HG02763 (cell line): ENCODE data around the gene ISOC1.

Source experiments
- ATAC-seq: cut with Tn5 transposase; IDR thresholded peaks from one replicate; pipeline ENCODE4 v1.9.1; 2021; ENCODE audit warnings: mild to moderate bottlenecking, moderate library complexity; ENCODE audit not compliant: unreplicated experiment

Gene ISOC1

DNA sequence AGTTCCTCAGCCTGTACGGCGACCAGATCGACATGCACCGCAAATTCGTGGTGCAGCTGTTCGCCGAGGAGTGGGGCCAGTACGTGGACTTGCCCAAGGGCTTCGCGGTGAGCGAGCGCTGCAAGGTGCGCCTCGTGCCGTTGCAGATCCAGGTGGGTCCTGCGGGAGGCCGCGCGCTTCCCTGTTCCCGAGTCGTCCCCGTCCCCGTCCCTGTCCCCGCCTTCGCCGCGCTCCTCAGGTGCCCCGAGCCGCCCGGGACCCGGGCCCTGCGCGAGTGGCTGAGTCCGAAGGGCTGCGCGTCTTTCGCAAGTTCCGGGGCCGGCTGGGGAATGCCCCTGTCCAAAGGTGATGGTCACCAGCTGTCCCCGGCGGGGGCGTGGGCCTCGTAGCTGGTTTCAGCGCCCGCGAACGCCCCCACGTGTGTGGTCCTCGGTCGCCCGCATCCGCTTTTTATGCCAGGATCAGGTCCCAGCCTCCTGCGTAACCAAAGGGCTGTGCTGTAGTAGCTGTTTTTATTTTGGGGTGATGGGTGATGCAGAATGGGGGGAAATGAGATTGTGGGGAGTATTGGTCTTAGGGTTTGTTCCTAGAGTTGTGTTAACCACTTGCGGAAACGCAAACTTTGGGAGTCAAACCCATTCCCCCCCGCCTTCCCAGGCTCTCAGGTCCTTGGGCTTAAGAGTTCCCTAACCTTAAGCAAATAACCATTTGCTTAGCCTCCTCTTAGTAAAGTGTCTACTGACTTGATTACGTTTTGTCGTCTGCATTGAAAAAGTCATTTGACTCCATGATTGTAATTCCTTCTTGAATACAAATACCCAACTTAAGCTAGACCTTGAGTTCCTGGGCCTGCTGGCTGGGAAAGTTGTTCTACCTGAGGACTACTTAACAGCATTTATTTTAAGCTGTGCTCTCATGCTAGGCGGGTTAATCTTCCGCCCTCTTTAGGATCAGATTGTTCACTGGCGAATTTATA lies 663 bp downstream of the ISOC1 start:
- peak; percentile 43 for ATAC-seq

DNA sequence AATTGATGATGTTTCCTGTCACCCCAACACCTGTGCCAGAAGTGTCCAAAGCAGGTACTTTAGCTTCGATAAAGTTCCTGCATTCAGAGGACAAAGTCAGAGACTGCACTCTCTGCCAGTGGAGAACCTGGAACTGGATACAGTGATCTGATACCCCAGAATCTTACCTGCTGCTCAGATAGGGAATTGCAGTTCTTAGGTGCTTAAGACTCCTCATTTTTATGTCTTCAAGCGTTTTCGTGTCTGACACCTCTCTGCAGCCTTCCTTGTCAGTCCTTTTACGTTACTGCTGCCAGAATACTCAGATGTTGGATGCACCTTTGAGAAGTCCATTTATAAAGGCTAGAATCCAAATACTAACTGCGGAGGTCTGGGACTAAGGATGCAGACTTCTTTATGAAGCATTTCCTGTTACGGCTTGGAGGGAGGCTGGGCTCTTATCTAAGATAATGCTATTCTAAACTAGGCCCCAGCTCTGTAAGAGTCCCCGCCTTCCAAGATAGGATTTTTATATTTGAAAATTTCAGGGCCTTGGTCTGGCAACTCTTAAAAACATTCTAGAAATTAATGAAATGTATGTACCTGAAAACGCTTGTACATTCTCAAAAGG lies 1.9 kb downstream of the ISOC1 start:
- no peak for ATAC-seq

DNA sequence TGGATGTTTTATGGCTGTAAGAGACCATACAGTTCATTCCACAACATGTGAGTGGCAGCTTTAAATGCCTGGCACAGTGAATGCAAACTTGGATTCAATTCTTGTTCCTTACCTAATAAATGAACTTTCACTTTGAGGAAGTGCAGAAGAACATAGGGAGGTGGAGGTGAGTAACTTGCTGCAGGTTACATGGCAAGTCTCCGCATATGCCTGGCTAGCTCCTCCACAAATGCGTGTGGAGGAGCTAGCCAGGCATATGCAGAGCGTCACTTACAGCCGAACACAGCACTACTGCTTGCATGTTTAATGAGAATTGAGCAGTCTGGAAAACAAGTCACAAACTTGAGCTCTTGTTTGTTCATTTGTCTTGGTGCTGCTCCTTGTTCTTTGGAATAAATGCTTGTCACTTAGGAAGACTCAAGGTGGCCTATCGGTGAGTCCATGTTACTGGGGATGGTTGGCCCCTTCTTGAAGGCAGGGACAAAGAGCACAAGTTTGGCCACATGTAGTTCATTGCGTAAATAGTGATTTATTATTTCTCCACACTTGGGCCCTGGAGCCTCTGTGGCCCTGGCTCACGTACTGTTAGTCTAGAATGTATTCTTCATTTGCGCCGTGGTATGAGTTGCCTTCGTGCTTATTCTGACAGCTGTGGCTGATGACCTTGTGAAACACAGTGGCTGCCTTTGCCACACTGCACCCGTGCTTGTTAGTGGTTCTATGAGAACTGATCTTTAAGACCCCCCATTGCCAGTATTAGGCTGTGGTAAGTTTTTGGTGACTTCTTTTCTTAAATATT lies 3.1 kb downstream of the ISOC1 start:
- no peak for ATAC-seq

DNA sequence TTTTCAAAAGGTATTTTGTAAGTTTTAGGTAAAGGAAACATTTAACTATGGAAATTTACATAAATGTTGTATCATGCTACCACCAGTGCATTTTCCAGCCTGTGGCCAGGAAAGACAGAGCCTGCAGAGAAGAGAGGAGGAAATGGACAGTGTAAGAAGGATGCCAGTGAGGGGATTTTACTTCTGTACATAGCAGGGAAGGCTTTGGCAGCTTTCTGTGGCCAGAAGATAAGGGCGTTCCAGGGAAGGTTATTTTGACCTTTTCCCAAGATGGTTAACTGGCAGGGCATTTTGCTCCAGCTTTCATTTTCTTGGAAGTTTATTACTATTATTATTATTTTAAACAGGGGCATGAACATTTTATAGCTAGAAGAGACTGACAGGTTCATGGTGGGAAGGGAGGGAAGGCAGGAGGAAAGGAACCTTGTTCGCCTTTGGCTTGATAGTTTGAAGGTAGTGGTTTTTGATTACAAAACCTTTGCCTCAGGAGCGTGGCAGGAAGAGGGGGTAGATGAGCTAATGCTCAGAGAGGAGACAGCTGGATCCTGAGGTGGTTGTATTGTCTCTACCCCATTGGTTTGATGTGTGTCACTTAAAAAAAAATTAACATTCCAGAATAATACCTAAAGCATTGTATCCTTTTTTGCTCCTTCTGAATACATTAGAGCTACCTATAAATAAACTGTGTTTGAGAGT lies 4.1 kb downstream of the ISOC1 start:
- no peak for ATAC-seq

DNA sequence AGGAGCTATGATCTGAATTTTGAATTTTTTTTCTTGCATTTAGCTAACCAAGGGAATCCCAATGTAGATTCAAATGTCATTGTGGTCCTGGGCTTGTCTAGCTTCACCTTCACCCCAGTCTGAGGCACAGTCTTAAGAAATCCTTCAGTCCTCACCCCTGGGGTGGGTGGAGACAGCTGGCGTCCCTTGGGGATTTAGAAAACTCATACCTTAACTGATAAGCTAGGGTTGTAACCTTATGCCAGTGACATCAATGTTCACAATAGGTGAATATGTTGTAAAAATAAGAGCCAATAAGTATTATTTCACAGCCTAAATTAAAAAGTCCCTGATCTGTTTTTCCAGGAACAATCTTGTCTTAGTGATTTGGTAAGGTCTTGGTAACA lies 4.6 kb downstream of the ISOC1 start:
- no peak for ATAC-seq

DNA sequence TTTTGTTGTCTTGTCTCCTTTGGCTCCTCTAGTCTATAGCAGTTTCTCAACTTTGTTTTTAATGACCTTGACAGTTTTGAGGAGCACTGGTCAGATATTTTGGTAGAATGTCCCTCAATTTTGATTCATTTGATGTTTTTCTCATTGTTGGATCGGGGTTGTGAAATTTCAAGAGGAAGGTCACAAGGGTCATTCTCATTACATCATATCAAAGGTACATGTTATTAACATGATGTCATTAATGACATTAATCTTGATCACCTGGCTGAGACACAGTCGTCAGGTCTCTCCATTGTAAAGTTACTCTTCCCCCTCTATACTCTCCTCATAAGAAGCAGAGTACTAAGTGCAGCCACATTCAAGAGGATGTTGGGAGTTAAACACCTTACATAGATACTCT lies 7.2 kb downstream of the ISOC1 start:
- no peak for ATAC-seq

DNA sequence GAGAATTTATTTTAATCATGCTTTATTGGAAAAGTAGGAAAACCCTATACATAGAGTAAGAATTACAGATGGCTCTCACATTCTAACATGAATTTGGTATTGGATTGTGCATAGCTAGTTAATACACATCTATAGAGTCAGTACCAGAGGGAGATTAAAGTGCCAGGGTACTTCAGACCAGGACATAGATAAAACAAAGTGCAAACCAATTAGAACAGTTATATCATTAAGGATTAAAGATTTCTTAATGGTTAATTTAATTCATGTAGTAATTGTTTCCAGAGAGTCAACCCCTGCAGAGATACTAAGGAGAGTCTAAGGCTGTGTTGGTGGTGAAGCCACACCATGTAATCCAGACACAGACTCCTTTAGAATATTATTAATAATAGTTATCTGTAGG lies 8.8 kb downstream of the ISOC1 start:
- no peak for ATAC-seq

DNA sequence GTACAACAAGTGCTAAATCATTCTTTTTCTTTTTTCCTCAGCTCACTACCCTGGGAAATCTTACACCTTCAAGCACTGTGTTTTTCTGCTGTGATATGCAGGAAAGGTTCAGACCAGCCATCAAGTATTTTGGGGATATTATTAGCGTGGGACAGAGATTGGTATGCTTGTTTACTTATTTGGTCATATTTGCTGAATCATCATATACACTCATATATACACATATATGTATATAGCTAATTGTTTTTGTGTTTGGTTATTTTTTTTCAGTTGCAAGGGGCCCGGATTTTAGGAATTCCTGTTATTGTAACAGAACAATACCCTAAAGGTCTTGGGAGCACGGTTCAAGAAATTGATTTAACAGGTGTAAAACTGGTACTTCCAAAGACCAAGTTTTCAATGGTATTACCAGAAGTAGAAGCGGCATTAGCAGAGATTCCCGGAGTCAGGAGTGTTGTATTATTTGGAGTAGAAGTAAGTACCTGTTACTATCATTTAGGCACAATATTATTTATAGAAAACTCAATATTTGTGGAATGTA lies 10.4 kb downstream of the ISOC1 start:
- no peak for ATAC-seq

DNA sequence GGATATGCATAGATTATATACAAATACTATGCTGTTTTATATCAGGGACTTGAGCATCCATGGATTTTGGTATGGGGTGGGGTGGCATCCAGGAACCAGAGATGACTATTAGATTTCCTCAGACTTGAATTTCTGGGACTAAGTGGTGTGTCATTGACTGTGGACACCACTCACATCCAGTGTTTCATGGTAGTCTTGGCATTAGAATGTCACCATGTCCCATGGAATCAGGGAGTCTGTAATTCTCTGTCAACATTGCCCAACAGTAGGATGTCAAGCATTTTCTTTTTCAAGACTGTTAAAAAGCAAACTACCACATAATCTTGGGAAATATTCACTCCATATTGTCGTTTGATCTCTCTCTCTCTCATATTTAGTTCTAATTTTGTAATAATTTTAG lies 13.1 kb downstream of the ISOC1 start:
- ATAC-seq = no peak

DNA sequence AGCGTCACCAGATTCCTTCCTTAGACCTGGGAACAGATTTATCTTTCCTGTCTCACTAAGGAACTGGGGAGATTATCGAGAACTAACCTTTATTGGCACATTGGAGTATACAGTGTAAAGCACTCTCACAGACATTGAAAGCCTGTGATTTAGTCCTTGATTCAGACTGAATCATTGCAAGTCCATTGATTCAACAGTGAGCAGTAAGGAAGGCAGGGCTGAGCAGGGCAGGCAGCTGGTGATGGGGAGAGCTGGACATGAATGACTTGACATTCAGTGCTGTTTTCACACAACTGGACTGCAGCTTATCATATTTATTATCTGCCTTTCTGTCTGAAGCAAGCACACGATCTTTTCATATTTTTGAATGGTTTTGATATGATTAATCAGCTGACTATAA lies 16.2 kb downstream of the ISOC1 start:
- no peak for ATAC-seq

DNA sequence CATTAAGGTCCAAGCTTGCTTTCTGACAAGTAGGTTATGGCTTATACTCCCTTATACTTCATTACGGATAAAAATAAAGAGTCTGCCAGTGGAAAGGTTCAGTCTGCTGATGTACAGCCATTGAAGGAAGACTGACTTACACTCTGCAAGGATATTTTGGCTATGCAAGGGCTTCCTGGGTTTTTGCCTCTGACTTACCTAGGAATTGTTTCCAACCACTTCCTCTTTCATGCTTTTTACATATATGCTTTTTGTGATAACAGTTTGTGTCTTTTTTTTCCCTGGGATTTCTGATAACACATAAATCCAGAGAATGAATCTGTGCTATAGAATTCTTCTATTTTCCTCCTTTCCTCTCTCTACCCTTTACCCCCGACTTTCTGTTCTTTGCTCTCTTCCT lies 16.8 kb downstream of the ISOC1 start:
- no peak for ATAC-seq

DNA sequence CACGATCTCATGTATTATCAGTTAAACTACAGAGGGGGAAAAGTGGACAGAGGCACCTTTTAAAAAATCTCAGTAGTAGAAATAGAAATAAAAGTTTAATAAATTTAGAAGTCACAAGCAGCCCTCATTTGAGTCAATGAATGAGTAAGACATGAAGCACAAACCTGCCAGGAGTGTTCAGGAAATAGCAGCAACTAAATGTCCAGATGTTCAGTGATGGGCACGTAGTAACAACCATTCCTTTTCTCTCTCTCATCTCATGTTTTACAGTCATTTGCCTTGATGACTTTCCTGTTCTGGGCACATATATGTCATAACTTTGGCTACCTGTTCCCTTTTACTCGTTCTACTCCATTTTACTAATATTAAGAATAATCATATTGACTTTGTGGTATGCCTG lies 17.7 kb downstream of the ISOC1 start:
- no peak for ATAC-seq

DNA sequence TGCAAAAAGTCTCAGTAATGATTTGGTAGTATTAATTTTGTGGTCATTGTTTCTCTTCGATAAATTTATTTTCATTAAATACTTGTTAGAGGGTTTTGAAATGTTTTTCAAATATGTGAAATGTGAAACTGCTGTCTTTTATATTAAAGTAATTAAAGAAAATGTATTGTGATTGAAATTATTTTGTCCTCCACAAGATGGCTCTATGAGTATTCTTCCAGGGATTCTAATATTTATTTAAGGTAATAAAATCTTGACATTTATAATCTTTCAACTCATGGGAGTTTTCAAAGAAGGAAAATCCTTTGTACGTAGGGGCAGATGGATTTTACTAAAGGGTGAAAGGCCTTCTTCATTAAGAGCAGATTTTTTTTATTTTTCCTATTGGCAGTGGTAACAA lies 19.3 kb downstream of the ISOC1 start:
- ATAC-seq = no peak

DNA sequence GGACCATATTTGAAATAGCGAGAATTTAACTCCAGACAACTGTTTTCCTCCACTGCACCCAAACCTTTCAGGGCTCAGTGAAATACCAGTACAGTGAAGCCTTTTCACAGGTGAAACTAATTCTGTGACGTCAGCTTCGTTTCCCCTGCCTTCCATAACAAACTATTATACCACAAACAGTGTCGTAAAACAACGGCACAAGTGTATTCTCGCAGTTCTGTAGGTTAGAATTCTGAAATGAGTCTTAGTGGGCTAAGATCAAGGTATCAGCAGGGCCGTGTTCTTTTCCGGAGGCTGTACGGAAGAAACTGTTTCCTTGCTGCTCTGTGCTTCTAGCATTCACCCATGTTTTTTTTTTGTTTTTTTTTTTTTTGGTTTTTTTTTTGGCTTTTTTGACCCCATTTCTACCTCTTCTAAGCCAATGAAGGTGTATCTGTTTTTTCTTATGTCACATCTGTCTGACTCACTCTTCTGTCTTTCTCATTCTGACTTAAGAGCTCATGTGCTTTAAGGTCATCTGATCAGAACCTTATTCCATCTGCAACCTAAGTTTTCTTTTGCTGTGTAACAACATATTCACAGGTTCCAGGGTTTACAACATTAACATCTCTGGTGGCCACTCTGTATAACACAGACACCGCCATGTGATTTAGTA lies 20.1 kb downstream of the ISOC1 start:
- no peak for ATAC-seq

DNA sequence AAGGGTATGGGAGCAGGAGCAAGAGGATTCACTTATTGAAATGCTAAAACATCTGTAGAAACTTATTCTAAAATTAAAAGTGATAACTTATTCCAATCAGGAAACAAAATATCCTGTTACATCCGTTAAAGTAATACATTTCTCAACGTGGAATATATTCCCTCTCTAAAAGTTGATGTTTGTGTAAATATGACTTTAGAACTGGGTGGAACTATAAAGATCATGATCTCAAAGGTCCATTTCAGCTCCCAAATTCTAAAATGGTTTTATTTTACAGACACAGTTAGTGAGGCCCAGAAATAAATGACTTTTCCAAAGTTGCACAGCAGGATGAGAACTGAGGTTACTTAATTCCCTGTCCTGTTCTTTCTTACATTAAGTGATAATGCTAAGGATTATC lies 21.1 kb downstream of the ISOC1 start:
- ATAC-seq = no peak

DNA sequence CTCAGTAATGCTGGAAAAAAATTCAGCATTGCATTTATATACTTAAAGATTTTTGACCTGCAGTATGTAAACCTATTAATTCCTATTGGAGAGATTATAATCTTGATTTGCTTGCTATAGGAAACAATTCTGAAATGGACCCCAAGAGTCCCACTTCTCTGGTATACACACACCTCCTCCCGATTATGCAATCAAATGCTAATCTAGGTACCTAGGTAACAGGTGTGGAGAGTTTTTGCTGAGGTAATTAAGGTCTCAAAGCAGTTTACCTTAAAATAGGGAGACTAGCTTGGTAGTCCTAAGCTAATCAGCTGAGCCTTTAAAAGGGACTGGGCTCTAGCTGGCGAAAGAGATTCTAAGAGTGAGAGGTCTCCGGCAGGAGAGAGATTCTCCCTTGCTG lies 22.2 kb downstream of the ISOC1 start:
- ATAC-seq = no peak

DNA sequence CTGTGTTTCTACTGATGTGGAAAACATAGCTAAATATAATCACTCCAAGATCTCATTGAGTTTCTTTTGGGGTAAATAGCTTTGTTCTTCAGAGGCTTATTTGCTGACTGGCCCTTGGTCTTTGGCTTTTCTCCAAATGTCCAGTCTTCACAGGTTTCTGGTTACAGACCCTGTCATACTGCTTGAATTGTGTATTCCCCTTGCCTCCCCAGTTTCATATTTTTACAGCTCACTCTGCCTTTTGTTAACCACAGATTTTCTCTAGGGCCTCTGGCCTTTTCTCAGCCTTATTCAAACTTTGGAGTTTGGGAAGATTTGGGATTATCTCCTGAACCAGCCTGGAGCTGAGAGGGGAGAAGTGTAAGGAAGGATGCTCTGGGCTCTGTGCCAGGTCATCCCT lies 23.9 kb downstream of the ISOC1 start:
- no peak for ATAC-seq

DNA sequence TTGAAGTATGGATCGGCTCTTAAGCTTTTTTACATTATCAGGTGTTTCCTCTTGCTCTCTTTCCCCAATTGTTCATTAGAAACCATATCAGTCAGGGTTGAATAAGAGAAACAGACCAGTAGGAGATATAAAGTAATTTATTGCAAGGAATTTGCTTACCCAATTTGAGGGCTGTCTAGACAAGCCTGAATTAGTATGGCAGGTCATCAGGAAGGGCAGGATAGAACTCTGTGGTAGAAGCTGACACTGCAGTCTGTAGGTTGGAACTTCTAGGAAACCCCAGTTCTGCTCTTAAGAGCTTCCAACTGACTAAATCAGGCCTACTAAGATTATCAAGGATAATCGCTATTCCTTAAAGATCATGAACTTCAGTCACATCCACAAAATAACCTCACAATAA lies 24.3 kb downstream of the ISOC1 start:
- ATAC-seq = no peak

DNA sequence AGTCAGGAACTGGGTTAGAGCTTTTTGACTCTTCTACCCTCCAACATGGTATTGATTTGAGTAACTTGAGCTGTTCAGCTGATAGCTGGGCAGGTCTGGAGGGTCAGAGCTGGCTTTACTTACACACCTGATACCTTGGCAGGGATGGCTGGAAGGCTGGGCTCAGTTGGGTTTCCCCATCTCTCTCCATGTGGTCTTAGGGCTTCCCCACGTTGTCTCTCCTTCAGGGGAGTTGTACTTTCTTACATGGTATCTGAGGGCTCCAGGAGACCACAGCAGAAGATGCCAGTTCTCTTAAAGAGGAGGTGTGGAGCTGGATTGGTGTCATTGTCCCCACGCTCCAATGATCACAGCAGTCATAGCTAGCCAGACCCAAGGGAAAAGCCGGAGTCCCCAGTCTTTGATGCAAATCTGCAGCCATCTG lies 25.6 kb downstream of the ISOC1 start:
- peak; percentile 80 for ATAC-seq

DNA sequence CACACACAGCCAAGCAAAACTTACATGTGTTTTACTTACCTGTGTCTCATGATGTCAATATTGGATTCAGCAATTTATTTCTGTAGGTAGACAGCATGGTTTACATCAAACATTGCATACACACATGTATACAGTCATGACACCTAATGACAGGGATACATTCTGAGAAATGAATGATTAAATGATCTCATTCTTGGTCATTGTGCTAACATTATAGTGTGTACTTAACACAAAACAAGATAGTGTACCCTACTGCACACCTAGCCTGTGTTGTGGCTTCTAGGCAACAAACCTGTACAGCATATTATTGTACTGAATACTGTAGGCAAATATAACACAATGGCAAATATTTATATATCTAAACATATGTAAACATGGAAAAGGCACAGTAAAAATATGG lies 28.0 kb downstream of the ISOC1 start:
- no peak for ATAC-seq
